Activated CD8-positive, alpha-beta memory T cell treated with anti-CD3 and anti-CD28 coated beads, Interleukin-2, amount 50 U/mL, for 48 hours (primary cell): ENCODE results near the gene PTPRF.
A peak's percentile ranks its signal among the peaks of the same experiment; 100 is the strongest.
"Not testable (repeated sequence)": the region's sequence is repeated elsewhere in the genome, so short reads cannot be mapped to it uniquely, and the experiment has no call there.

ENCODE experiments used
- DNase-seq: peaks from one replicate; pipeline ENCODE4 v3.0.0-alpha.2; 2020

PTPRF gene

GRCh38 chr1:43530483-43531106 lies at the start of gene PTPRF:
Gene PTPRF (plus strand): TSS chr1:43530883. CDS start chr1:43545076, 14,193 bp downstream.
- peak; percentile 66 for DNase-seq

- no peak for DNase-seq
Measured at GRCh38 chr1:43481491-43481890, 49.2 kb upstream of the PTPRF start.

GRCh38 chr1:43482215-43482614 lies 48.5 kb upstream of the PTPRF start:
- no peak for DNase-seq

- no peak for DNase-seq
Measured at GRCh38 chr1:43484367-43484766, 46.3 kb upstream of the PTPRF start.

- DNase-seq = no peak
Measured at GRCh38 chr1:43488165-43488564, 42.5 kb upstream of the PTPRF start.

- DNase-seq = no peak
Measured at GRCh38 chr1:43491061-43491460, 39.6 kb upstream of the PTPRF start.

- no peak for DNase-seq
Measured at GRCh38 chr1:43492826-43493225, 37.9 kb upstream of the PTPRF start.

- no peak for DNase-seq
Measured at GRCh38 chr1:43493661-43494450, 36.8 kb upstream of the PTPRF start.

GRCh38 chr1:43495204-43495603 lies 35.5 kb upstream of the PTPRF start:
- no peak for DNase-seq

- no peak for DNase-seq
Measured at GRCh38 chr1:43499898-43500297, 30.8 kb upstream of the PTPRF start.

- not testable (repeated sequence) for DNase-seq
Measured at GRCh38 chr1:43501806-43502205, 28.9 kb upstream of the PTPRF start.

- DNase-seq = no peak
Measured at GRCh38 chr1:43503534-43503933, 27.1 kb upstream of the PTPRF start.

- no peak for DNase-seq
Measured at GRCh38 chr1:43505077-43505780, 25.5 kb upstream of the PTPRF start.

GRCh38 chr1:43506233-43506632 lies 24.4 kb upstream of the PTPRF start:
- no peak for DNase-seq

GRCh38 chr1:43507296-43508295 lies 23.1 kb upstream of the PTPRF start:
- DNase-seq = no peak

- DNase-seq = no peak
Measured at GRCh38 chr1:43509007-43509739, 21.5 kb upstream of the PTPRF start.

- no peak for DNase-seq
Measured at GRCh38 chr1:43509740-43510375, 20.8 kb upstream of the PTPRF start.

- DNase-seq = peak; percentile 35
Measured at GRCh38 chr1:43510621-43511020, 20.1 kb upstream of the PTPRF start.

GRCh38 chr1:43511394-43511793 lies 19.3 kb upstream of the PTPRF start:
- DNase-seq = peak; percentile 10

GRCh38 chr1:43512133-43512532 lies 18.6 kb upstream of the PTPRF start:
- DNase-seq = no peak

- DNase-seq = peak; percentile 15
Measured at GRCh38 chr1:43512681-43513080, 18.0 kb upstream of the PTPRF start.
